NCI-H2081 (cell line): Measurements from ENCODE around the gene FMO1.
"Not testable (repeated sequence)": the region's sequence is repeated elsewhere in the genome, so short reads cannot be mapped to it uniquely, and the experiment has no call there.

Experiments
- DNase-seq, 2 experiments: peaks; one replicate each; lab custom pipeline; 2025; lab: John Stamatoyannopoulos, UW

FMO1 gene, protein sequence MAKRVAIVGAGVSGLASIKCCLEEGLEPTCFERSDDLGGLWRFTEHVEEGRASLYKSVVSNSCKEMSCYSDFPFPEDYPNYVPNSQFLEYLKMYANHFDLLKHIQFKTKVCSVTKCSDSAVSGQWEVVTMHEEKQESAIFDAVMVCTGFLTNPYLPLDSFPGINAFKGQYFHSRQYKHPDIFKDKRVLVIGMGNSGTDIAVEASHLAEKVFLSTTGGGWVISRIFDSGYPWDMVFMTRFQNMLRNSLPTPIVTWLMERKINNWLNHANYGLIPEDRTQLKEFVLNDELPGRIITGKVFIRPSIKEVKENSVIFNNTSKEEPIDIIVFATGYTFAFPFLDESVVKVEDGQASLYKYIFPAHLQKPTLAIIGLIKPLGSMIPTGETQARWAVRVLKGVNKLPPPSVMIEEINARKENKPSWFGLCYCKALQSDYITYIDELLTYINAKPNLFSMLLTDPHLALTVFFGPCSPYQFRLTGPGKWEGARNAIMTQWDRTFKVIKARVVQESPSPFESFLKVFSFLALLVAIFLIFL

GRCh38 chr1:171248302-171248701 lies at the start of gene FMO1:
Gene FMO1, plus strand, starts transcription at chr1:171248494. Its CDS starts 9,594 bp downstream, at chr1:171258088.
- DNase-seq = no peak

GRCh38 chr1:171204296-171204695 lies 44.0 kb upstream of the FMO1 start:
- DNase-seq = no peak

- DNase-seq = no peak
Measured at GRCh38 chr1:171206204-171206977, 41.9 kb upstream of the FMO1 start.

DNA sequence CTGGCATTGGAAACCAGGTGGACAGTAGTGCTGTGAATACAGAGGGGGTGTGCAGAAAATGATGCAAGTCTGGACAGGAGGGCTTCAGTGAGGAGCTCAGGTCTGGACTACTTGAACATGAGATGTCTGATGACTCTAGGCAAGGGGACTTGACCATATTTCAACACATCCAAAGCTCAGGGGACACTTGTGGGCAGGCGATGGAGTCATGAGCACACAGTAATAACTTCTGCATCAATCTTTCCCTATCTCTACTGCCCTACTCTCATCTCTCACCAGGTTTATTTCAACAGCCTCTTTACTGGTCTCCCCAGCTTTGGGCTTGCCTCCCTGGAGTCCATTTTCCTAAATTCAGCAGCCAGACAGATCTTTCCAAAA lies 41.3 kb upstream of the FMO1 start:
- no peak for DNase-seq

DNA sequence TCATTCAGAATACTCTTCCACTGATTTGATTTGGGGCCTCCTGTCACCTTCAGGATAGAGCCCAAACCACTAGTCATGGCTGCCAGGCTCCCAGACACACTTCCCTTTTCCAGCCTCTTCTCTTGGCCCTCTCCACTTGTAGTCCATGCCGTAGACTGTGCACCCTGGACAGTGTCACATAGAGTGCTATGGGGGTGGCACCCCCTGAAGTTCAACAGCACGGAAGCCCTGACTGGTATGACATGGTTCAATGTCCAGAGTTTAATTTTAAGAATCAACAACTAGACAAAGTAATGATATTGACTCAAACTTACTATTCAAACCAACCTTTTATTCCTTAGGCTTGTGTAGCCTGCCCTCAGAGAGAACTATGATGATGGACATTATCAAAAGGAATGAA lies 40.9 kb upstream of the FMO1 start:
- no peak for DNase-seq

- no peak for DNase-seq
Measured at GRCh38 chr1:171210355-171210754, 37.9 kb upstream of the FMO1 start.

DNA sequence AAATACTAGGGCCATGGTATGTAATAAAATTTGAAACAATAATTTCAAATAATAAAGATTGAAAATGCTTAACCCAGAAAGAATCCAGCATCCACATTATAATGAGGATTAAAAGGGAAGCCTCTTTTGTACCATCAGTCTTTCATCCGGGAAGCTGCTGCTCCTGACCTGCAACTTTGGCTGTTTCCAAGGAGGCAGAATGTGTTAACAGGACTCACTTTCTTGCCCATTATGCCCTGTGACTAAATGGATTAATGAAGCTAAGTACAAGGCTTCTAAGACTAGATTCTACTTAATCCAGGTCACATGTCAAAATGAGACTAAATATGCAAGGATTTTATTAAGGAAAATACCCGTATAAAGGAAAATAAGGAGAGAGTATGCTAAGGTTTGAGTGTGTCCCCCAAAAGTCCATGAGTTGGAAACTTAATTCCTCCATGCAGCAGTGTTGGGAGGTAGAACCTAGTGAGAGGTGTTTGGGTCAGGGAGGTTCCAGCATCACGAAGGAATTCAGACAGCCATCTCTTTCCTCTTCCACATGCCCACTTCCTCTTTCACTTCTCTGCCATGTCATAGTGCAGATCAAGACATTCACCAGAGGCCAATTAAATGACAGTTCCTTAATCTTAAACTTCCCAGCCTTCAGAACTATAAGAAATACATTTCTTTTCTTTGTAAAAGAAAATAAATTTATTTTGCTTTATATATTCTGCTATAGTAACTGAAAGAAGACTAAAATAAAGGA lies 35.5 kb upstream of the FMO1 start:
- DNase-seq = no peak

DNA sequence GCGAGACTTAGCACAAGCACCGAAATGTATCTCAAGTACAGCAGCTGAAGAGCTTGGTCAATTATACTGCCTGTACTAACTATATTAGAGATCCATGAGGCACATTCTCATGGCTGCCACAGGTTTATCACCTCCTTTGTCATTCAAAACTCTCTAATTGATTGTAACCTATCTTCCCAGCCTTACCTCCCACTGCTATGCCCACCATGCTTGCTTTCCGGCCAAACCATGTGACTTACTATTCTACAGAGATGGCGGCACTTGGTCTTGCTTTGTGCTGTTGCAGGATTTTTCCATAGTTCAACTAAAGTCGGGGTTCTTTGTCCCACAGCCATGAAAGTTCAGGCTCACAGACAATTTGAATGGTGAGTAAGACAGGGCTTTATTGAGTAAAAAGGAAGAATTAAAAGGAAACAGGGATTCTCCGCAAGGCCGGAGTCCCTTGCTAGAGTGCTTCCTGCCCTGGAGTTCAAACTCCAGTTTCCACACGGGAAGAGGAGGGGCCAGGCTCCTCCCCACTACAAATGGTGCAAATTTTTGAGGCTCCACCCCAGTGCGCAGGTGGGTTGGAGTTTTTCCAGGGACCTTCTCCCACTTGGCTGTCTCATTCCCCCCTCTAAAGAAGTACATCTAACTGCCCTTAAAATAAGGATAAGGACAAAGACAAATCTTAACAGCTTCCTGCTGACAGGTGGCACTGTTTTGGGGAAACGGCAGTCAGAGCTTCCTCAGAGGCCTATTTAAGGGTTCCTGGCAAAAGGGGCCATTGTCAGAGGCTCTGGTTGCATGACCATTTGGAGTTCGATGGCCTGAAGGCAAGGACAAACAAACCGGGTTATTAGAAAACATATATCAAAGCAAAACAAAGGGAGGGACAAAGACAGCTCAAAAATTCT lies 34.5 kb upstream of the FMO1 start:
- peak in 1 of 2 experiments; percentile 1 for DNase-seq

DNA sequence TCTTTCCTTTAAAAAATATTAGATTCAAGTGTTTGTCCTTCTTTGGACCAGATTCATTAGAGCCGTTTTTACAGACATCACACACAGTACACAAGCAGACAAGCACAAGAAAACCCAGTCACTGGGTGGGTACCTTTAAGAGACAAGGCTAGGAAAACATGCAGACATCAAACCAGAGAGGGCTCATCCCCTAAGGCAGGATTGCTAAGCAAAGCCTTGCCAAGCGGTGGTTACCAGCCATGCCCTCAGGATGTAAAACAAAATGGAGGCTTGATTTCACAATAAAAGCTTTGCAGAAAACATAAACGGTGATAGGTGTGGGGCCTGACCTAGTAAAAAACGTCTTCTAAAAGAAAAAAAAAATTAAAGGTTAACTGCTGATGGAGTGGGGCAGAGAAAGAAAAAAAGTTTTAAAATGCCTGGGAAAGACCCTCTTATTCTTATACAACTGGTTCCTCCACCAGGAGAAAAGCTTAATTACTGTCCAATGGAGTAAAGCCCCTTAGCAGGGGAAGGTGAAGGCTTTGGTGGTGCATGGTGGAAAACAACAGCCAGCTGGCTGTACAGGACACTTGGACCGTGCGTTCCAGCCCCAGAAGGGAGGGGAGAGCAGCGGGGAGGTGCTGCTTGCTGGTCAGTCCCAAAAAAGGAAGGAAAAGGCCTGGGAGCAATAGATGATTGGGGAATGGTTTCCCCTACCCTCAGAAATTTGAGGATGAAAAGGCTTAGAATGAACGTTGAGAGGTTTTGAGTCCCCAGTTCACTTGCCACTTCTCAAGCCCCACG lies 30.4 kb upstream of the FMO1 start:
- no peak for DNase-seq

GRCh38 chr1:171218661-171219060 lies 29.6 kb upstream of the FMO1 start:
- no peak for DNase-seq

DNA sequence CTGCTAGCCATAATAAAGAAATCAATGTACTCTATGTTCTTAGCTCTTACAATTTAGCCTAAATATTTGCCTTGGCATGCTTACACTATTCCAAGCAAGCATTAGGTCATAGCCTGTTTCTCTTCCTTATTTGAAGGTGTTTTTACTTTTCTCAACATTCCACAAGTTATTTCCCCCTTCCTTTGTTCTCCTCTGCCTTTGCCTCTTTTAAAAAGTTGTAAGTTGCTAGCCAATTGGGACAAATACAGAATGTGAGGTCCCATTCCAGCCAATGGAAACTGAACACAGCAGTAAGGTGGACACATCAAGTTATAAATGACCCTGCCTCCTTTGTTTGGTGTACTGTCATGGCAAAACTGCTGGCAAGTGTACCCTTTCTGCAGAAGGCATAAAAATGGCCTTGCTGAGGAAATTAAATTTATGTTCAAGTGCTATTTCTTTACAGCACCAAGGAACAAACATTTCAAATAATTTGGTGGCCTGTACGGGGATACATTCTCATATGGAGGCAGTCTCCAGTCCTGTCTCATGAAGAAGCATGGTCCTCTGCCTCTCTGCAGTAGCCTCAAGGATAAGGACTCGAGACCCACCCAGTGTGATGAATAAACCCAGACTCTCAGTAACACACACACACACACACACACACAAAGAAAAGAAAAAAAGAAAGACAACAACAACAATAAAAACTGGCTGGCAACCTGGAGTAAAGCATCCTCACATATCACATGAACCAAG lies 28.8 kb upstream of the FMO1 start:
- DNase-seq = no peak

GRCh38 chr1:171220081-171220420 lies 28.2 kb upstream of the FMO1 start:
- DNase-seq = no peak

DNA sequence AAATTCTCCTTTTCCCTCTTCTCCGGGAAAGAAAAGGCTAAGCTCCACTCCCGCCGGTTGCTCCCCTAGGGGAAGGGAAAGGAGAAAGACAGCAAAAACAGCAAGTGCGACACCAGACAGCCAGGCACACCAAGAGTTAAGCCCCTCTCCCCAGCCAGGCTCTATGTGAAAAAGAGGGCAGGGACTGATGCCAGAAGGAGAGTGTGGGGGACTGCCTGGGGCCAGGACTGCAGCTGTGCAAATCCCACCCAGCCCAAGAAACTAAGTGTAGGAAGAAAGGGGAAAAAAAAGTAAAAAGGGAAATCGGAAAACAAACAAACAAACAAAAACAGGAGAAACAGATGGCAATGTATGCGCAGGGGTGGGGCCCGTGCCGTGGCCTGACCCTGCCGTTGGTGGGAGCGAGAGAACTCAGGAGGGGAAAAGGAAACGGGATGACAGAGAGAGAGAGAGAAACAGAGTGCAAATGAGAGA lies 27.7 kb upstream of the FMO1 start:
- DNase-seq = no peak

DNA sequence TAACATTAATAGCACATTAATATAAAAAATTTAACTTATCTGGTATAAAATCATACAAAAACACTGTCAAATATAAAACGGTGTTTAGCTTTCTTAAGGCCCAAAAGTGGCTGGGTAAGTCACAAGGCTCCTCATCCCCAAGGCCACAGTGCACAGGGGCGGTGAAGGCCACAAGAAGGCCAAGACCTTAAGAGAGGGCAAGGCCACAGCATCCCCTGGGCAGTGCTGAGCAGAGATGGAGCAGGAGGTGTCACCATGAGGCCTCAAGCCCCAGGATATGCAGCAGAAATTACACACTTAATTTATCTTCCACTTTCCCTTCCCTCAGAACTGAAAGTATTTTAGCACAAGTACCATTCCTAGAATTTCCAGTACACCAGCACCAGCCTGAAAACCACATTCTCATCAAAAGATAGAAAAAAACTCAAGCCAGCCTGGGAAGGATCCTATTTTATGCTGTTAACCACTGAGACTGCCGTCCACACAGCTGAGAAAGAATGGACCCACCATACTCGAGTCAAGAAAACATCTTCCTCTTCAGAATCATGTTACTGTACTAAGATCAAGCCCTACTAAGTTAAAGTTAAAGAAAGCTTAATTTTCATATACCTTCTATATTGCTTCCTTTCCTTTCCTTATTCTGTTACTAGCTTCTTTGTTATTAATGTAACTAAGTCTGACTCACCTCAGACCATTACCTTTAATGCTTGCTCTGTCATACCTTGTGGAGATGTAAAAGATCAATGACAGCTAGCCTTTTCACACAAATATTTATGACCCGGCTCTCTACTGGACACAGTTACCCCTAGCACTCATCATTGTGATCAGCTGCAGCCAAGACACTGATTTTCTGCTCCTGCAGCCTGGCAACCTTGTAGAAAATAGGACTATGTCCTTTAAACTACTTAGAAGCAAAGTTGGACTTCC lies 26.4 kb upstream of the FMO1 start:
- no peak for DNase-seq

DNA sequence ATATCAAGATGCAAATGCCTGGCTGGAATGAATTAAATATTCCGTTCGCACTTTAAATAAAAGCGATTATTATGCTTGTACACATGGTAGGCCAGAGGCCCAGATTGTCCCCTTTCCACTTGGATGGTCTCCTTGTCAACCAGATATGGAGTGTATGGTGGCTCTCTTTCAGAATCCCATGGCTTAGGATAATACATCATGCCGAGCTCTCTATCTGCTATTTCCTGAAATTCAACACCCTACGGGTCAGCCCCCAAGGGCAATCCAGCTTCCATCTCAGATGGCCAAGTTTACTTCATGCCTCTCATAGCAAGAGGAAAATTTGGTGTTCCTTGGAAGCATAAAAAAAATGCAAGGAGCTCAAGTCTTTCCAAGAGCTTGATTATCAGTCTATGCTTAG lies 25.4 kb upstream of the FMO1 start:
- no peak for DNase-seq

- not testable (repeated sequence) for DNase-seq
Measured at GRCh38 chr1:171224257-171224656, 24.0 kb upstream of the FMO1 start.

GRCh38 chr1:171226747-171227370 lies 21.4 kb upstream of the FMO1 start:
- peak; percentile 69 to 79 for DNase-seq

GRCh38 chr1:171231326-171231725 lies 17.0 kb upstream of the FMO1 start:
- no peak for DNase-seq
